HG02840 (cell line): ENCODE results near the gene SMIM10L2A.
"Not testable (repeated sequence)": the region's sequence is repeated elsewhere in the genome, so short reads cannot be mapped to it uniquely, and the experiment has no call there.

Source experiments
- ATAC-seq: cut with Tn5 transposase; IDR thresholded peaks from one replicate; pipeline ENCODE4 v1.9.1; 2021; ENCODE audit warnings: mild to moderate bottlenecking, moderate library complexity, moderate number of reproducible peaks; ENCODE audit not compliant: unreplicated experiment, low FRiP score

Gene SMIM10L2A

DNA sequence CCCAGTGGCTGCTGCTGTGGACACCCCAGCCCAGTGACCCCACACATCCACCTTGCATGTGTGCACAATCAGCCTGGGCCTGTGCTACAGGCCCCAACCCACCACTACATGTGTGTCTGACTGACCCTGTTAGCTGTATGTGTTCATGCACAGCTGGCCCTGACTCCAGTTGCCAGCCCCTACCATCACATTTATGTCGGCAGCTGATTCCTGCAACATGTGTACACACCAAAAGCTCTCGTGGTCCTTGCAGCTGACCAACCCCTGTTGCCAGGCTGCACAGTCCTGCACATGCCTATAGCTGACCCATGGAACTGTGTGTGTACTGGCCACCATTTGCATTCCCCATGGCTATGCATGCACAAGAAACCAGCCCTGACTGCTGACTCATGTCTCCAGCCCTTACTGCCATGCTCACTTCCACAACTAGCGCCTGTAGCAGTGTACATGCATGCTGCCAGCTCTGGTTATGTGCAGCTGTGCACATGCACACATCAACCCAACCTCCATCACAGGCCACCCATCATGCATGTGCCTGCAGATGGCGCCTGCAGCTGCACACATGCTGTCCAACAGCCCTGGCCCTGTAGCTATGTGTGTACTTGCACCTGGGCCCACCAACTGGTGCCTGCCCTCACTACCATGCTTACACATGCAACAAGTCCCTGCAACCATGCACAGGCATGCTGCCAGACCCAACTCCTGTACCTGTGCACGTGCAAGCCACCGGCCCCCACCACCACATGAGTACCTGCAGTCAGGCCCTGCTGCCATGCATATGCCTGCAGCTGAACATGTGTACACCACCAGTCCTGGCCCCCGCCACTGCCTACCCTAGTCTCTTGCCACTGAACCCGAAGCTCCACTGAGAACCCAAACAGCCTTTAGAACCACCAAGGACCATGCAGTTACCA is 28.1 kb downstream of the SMIM10L2A start:
- no peak for ATAC-seq

DNA sequence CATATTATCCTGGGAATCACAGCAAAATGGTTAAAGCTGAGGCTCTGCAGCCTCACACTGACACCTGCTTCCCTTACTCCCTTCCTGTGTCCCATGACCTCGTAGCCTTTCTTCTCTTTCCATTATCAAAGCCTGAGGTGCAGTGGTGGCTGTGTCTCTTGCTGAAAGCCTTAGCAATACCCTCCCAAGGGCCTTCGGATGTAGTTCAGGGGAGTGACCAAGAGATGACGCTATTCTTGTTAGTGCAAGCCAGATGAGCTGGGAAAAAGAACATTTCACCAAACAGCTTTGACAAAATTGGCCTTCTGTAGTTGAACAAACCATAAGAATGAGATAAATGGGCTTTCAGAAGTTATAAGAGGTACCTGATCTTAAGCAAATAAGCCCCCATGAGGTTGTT is 31.6 kb downstream of the SMIM10L2A start:
- no peak for ATAC-seq

DNA sequence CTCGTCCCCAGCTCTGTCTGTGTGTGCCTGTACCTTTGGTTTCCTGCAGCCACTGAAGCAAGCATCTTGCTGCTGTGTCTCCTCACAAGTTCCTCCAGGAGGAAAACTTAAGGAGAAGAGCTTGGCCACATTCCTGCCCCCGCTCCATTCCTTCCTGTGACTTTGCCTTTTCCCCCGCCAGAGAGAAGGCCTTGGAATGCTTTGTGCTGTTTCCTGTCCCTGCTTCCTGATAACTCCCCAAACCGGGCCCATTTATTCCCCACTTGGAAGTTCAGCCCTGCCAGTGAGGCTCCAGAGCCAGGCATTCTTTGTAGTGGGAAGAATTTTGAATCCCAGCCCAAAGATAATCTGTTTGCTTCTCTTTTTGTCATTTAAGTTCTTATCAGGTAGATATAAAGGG is 33.1 kb downstream of the SMIM10L2A start:
- no peak for ATAC-seq

DNA sequence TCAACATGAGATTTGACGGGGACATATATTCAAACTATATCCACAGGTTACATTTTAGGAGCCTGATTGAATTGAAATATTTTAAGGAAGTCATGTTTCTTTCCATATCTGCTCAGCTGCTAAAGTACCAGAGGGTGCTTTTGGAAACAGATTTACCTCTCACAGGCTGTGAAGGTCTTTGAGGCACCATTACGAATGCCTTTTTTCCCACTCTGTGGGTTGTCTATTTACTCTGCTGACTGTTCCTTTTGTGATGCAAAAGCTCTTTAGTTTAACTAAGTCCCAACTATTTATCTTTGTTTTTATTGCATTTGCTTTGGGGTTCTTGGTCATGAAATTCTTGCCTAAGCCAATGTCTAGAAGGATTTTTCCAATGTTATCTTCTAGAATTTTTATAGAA is 40.0 kb downstream of the SMIM10L2A start:
- ATAC-seq, result not testable (repeated sequence)

DNA sequence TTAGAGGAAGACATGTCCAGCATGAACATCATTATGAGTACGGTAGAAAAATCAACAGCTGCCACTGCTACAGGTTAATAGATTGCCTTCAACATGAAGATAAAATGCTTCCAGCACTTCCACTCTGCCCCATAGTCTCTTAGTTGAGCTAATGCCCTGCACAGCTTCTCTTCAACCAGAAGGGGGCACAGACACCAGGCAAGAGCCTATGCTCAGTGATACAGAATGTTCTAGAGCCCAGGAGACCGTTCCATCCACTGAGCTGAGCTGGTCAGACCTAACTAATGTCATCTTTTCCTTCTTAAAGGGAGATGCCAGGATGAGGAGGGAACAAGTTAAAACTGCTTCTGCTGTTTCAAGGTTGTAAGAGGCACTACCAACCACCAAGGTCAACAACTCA is 42.2 kb downstream of the SMIM10L2A start:
- ATAC-seq, result no peak

DNA sequence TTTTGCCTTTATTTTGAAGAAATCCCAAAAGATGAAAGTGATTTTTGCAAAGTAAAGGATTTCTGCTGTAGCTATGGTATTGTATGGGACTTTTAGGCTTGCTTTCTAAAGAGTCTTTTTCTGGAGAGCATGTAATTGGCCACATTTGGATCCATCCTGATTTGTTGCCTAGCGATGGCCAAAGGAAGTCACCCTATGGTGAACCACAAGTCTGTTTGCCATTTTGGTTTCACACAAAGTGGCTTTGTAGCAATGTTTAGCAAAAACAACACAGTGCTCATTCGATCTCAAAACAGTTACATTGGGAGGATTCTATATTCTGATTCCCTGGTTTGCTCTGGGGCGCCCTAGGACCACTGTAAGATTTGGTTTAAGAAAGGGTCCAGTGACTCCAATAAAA is 54.6 kb downstream of the SMIM10L2A start:
- ATAC-seq, result no peak

DNA sequence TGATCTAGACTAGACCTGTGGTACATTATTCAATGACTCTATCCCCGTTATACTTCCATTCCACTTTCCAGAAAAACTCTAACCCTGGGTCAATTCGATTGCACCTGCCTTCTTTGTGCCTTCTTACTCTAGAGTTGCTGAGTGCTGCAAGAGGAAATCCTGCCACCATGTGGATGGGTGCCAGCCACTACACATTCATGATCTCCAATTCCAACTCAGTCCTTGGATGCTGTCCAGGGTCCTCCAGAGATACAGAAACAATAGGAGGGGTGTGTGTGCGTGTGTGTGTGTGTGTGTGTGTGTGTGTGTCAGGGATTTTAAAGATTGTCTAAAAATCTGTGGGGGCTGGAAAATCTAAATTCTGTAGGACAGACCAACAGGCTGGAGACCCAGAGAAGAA is 55.8 kb downstream of the SMIM10L2A start:
- no peak for ATAC-seq
